SH-SY5Y (cell line): Measurements from ENCODE around the gene VAV2.

Experiments
- GATA2 ChIP-seq: IDR thresholded peaks from 2 replicates; pipeline ENCODE4 v1.6.1; 2011; ENCODE audit warnings: mild to moderate bottlenecking, low read depth, low read length
- GATA3 ChIP-seq: IDR thresholded peaks from 2 replicates; pipeline ENCODE4 v1.6.1; 2011; ENCODE audit warnings: low read depth, mild to moderate bottlenecking, low read length, moderate library complexity

VAV2 gene

GRCh38 chr9:133876144-133876543 is 116.0 kb downstream of the VAV2 start:
- TF ChIP-seq GATA3, result no peak
- no peak for TF ChIP-seq GATA2

- no peak for TF ChIP-seq GATA2
These were observed 117.0 kb downstream of the VAV2 start for GRCh38 chr9:133875131-133875530.

GRCh38 chr9:133874659-133875058 is 117.5 kb downstream of the VAV2 start:
- TF ChIP-seq GATA2, result no peak
- TF ChIP-seq GATA3, result no peak

- no peak for TF ChIP-seq GATA2
- TF ChIP-seq GATA3, result no peak
These were observed 118.0 kb downstream of the VAV2 start for GRCh38 chr9:133874060-133874657.

GRCh38 chr9:133873461-133873891 is 118.6 kb downstream of the VAV2 start:
- TF ChIP-seq GATA3 (no peak), GATA2 (no peak)

GRCh38 chr9:133873009-133873408 is 119.1 kb downstream of the VAV2 start:
- TF ChIP-seq GATA2 (no peak), GATA3 (no peak)

- TF ChIP-seq GATA3 (no peak), GATA2 (no peak)
These were observed 121.2 kb downstream of the VAV2 start for GRCh38 chr9:133870598-133871595.

GRCh38 chr9:133869674-133870405 is 122.3 kb downstream of the VAV2 start:
- TF ChIP-seq GATA2 (peak; percentile 100), GATA3 (peak; percentile 99; the same call in 1 of the 2 replicates)

- no peak for TF ChIP-seq GATA2
- TF ChIP-seq GATA3, result no peak
These were observed 123.9 kb downstream of the VAV2 start for GRCh38 chr9:133868203-133868602.

- TF ChIP-seq GATA2, result no peak
- TF ChIP-seq GATA3, result no peak
These were observed 125.2 kb downstream of the VAV2 start for GRCh38 chr9:133866946-133867345.

GRCh38 chr9:133864011-133864410 is 128.1 kb downstream of the VAV2 start:
- TF ChIP-seq GATA3 (no peak), GATA2 (no peak)

GRCh38 chr9:133863257-133863592 is 128.9 kb downstream of the VAV2 start:
- no peak for TF ChIP-seq GATA2
- no peak for TF ChIP-seq GATA3

GRCh38 chr9:133862585-133863256 is 129.4 kb downstream of the VAV2 start:
- TF ChIP-seq GATA2, result no peak
- TF ChIP-seq GATA3, result no peak

- TF ChIP-seq GATA3 (no peak), GATA2 (no peak)
These were observed 130.4 kb downstream of the VAV2 start for GRCh38 chr9:133861692-133862091.

GRCh38 chr9:133861086-133861485 is 131.0 kb downstream of the VAV2 start:
- TF ChIP-seq GATA3 (no peak), GATA2 (no peak)
